Skin of body (tissue), 2 donors: ENCODE measurements around the gene PTTG1IP2. TPM values are rescaled to one million over a fixed set of nuclear protein-coding genes. Genes with fewer than 3 reads are reported as not detected.

Experiments
- DNase-seq: peaks from one replicate; lab custom pipeline; 2025; lab: John Stamatoyannopoulos, UW
- total RNA-seq: library from RNA; depleted of rRNA; stranded (reverse); fragments of >200 nt; gene quantifications from one replicate; pipeline ENCODE4 v1.2.3, GENCODE V29; 2014

The PTTG1IP2 gene
- total RNA-seq, 1 donor from 2014 or later: not detected

DNA sequence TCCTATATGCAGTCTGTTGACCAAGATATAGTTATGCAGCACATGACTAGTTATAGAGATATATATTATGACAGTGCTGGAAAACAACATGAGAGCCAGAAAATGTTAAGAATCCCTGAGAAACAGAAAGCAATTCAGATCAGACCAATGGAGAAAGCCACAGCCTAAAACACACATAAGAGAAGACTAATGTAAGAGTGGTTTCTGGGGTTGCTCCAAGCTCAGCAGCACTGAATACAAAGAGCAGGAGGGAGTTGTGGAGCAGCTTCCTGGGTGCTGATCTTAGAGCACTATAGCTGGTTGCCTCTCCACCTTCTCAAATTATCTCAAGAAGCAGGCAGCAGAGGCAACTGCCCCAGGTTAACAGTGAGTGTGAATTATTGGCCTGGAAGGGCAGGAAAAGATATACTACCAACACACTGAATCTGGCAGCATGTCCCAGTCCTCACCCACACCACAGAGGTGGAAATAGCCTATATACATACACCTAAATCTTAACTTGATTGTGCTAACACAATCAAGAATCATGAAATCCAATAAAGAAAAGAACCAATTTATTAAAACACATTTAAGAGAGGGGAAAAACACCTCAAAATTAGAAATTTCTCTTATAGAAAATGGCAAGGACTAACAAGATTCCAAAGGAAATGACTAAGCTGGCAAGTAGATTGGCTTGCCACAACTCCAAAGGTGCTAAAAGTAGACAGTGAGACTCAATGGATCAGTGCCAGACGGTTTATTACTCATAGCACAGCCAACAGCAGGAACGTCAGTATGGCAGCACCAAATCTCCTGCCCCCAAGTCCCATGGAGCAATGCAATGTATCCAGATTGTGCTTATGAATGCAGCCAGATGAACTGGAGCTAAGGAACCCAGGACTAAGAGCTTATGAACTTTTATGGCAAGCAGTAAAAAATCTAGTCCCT lies 5.1 kb downstream of the PTTG1IP2 start:
- DNase-seq: no peak

- DNase-seq: no peak
Observed at GRCh38 chr7:90483251-90483650, 13.8 kb downstream of the PTTG1IP2 start.

DNA sequence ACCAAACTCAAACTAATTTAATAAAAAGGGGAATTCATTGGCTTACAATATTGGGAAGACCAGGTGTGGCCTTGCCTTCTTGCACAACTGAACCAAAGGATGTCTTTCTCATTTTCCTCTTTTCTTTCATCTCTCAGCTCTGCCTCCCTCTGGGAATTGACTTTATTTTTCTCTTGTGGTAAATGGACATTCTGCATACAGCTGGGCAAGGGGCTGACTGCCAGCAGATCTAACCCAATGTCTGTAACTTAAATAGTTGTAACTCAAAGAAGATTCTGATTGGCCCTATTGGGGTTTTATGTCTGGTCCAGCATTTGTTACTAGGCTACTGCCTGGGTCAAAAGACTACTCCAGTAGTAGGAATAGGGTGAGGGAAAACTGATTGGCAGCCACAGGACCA lies 15.3 kb downstream of the PTTG1IP2 start:
- no peak for DNase-seq

- no peak for DNase-seq
Observed at GRCh38 chr7:90485734-90486316, 16.4 kb downstream of the PTTG1IP2 start.

DNA sequence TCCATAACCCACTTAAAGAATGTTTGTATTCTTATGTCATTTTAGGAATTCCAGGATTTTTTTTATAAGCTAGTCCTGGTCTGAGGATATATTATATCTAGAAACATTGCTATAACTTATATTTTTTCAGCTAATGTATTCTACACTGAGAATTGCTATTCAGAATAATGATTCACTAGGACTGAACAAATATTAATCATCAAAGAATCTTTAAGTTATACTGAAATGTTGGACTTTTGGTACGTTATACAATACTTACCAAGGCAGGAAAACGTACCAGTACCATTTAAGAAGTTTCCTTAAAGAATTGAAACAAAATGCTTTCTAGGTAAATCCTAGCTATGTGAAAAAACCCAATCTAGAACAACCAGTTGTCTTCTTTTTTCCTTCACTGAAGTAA lies 18.4 kb downstream of the PTTG1IP2 start:
- no peak for DNase-seq

- DNase-seq: no peak
Observed at GRCh38 chr7:90488220-90488619, 18.8 kb downstream of the PTTG1IP2 start.

DNA sequence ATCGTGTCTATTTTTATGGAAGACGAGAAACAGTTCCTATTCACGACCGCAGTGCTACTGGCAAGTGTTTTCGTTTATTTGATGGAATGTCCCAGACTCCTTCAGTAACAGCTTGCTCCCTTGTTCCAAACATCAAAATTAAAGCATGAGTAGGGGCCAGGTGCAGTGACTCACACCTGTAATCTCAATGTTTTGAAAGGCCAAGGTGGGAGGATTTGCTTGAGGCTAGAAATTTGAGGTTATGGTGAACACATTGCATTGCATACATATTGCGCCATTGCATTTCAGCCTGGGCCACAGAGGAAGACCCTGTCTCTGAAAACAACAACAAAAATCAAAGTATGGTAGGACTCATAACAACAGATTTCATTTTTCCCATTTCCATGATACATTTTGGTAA lies 22.8 kb downstream of the PTTG1IP2 start:
- DNase-seq: no peak

- no peak for DNase-seq
Observed at GRCh38 chr7:90495241-90495640, 25.8 kb downstream of the PTTG1IP2 start.

DNA sequence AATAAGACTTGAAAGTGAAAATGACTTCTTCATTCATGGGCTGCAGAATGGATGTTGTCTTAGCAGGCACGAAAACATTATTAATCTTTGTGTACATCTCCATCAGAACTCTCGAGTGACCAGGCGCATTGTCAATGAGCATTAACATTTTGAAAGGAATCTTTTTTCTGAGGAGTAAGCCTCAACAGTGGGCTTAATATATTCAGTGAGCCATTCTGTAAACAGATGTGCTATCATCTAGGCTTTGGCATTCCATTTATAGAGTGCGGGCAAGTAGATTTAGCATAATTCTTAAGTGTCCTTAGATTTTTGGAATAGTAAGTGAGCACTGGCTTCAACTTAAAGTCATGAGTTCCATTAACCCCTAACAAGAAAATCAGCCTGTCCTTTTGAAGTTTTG lies 33.1 kb downstream of the PTTG1IP2 start:
- no peak for DNase-seq

GRCh38 chr7:90503367-90503766 lies 33.9 kb downstream of the PTTG1IP2 start:
- DNase-seq: no peak

DNA sequence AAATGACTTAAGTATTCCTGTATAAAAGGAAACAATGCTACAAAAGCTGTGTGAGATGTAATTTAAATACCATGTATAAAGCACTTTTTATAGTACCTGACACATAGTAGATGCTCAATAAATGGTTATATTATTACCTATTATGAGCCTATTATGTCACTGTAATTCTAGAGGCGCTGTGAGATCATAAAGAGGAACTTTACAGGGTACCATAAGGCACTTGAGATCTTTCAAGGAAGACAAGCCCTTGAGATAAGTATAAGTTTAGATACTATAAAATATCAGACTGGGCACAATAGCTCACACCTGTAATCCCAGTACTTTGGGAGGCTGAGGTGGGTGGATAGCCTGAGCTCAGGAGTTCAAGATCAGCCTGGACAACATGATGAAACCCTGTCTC lies 38.3 kb downstream of the PTTG1IP2 start:
- no peak for DNase-seq

GRCh38 chr7:90511776-90512175 lies 42.3 kb downstream of the PTTG1IP2 start:
- no peak for DNase-seq

- no peak for DNase-seq
Observed at GRCh38 chr7:90512821-90513254, 43.4 kb downstream of the PTTG1IP2 start.

DNA sequence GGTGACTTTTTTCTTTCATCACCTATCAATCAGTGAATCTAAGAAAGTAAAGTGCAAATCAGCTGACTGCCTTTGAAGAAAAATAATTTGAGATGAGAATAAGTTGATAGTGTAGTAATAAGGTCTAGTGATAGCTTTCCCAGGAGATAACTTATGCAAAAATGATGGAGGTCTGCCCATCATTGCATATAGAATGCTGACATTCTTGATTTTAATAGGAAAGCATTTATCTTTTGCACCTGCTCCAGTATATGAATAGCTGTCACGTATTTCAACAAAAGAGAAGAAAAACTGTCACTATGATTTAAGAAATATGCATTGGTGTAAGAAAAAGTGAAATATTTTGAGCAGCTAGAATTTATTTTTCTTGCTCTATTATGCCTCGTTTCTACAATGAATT lies 46.8 kb downstream of the PTTG1IP2 start:
- DNase-seq: no peak

DNA sequence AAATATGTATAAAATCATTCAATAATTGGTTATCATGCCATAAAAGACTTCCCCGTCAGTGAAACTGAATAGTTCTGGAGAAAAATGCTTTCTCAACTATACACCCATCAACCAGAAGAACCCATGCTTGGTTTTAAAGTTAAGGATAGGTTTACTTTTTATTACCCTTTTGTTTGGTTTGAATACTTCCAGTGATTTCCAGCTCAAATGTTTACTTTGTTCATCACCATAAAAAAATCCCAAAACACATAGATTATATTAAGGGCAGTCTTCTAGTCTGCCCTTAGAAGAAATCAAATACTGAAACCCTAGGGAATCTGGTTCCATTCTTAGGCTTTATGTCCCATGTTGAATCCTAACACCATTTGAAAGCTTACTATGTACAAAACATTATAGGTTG lies 49.2 kb downstream of the PTTG1IP2 start:
- no peak for DNase-seq

- DNase-seq: no peak
Observed at GRCh38 chr7:90520484-90520883, 51.0 kb downstream of the PTTG1IP2 start.

DNA sequence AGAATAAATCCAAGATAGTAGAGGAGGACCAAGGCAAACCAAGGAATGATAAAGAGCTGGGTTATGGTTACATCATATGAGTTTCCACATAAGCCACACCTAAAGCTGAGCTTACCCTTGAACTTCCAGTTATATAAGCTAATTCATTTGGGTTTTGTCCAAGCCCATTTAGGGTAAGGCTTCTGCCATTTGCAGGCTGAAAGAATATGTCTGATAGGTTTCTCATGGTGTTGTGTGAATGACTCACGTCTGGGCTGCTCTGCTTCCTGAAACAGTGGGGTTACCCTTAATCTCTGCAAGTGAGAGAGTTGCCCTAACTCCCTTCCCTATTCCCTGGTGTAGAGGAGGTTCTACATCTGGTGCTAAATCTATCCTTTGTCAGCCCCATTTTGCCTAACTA lies 60.8 kb downstream of the PTTG1IP2 start:
- DNase-seq: no peak

DNA sequence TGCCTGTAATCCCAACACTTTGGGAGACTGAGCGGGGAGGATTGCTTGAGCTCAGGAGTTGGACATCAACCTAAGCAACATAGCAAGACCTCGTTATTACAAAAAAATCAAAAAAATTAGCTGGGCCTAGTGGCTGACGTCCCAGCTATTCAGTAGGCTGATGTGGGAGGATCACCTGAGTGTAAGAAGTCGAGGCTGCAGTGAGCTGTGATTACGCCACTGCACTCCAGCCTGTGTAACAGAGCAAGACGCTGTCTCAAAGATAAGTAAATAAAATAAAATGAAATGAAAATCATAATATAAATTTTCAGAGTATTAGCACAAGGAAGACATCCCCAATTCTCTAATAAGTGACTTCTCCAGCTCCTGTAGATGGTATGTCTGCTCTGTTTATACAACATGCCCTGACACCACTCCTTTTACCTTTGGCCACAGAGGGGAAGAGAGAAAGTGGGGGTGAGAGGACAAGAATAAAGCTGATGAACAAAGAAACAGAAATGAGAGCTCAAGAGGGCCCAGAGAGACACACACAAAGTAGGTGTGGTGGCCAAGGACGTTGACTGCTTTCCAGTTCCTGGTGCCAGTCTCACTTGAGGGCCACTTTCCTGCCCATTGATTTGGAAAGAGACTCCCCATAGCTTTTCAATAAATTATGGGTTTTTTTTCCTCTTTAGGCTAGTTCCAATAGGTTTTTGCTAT lies 62.9 kb downstream of the PTTG1IP2 start:
- no peak for DNase-seq

- DNase-seq: no peak
Observed at GRCh38 chr7:90536449-90536848, 67.0 kb downstream of the PTTG1IP2 start.

DNA sequence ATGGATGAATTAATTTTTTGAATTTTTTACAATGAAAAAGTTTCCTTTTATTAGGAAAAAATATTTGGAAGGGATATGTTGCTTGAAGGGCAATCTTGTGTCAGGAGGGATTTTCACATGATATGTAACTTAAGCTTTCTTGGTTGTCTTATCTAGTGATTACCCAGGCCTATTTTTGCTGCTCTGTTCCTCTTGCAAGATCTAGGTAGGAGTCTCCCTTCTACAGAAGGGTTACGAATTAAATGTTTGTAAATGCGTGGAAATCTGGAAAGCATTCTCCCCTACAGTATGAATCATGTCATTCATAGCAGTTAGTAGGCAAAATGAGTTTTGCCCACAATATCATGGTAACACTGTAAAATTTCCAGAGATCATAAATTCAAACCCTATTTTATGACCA lies 69.0 kb downstream of the PTTG1IP2 start:
- no peak for DNase-seq

DNA sequence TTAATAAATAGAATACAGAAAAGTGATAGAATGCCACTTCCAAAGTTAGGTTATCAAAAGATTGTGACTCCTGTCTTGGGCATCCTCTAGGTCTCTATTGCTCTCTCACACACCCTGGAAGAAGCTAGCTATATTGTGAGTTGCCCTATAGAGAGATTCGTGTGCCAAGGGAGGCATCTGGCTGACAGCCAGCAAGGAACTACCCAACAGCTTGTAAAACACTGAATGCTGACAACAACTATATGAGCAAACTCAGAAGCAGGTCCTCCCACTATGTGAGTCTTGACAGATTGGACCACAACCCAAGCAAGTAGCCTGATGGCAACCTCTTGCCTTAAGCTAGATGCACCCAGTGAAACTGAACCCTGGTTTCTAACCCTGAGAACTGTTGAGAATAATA lies 71.0 kb downstream of the PTTG1IP2 start:
- no peak for DNase-seq

- no peak for DNase-seq
Observed at GRCh38 chr7:90551036-90551435, 81.6 kb downstream of the PTTG1IP2 start.
